ENCODE data around the gene NUDT2. TPM values are rescaled to one million over a fixed set of nuclear protein-coding genes. Genes with fewer than 3 reads are reported as not detected.

Gene NUDT2
- total RNA-seq, 2 donors from 2014 or later = 20.6 to 29.4 TPM

DNA sequence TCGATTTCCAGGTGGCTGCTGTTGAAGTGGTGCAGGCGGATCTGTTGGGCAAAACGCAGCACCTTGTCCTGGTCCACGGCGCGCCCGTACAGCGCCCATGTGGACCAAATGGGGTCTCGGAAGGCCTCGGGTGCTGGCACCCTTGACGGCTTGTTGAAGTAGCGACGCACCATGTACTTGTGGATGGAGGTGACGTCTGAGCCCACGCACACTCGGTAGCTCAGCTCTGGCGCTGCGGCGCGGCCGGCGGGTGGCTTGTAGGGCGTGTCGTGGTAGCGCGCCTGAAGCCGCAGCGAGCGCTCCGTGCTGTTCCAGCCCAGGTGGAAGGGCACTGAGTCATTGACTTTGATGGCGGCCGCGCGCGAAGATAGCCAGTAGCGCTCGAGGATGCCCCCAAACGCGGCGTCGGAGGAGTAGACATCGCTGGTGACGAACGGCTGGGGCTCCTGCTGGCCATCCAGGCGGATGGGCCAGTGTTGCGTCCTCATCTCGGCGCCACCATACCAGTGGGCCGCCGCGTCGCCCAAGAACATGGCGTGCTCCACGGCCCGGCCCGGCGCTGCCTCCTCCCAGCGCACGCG is 42.6 kb downstream of the NUDT2 start:
- Mint-ChIP-seq H3K27me3 (ENCODE audit: insufficient read depth) (no peaks in the 10 kb centered on the region), H3K36me3 (ENCODE audit: low read depth) (peaks cover 68% of the 10 kb centered on the region), H3K4me3 (no peak overlapping the region), H3K9me3 (peaks cover 58% of the 10 kb centered on the region), H3K4me1 (peaks cover 18% of the 10 kb centered on the region), H3K27ac (no peak overlapping the region)
- H3K4me1 ChIP-seq (ENCODE audit: control insufficient read depth, insufficient read depth, low read length) = no peaks in the 10 kb centered on the region
- WGBS, 2 experiments (ENCODE audit: insufficient coverage in 1 of 2, insufficient read length in 1 of 2) = 96 to 97% methylated on average over 51 to 60 of the region's 60 CpGs
- no peaks in the 10 kb centered on the region for H3K27me3 ChIP-seq (ENCODE audit: control insufficient read depth, insufficient read depth, low read length, poor library complexity, severe bottlenecking)
- no peak overlapping the region for H3K9ac ChIP-seq (ENCODE audit: extremely low read depth, low read length, poor library complexity, severe bottlenecking)
- DNase-seq = no peak
- H3K4me3 ChIP-seq (ENCODE audit: low read length) = no peak overlapping the region
- TF ChIP-seq, protein P1, sequence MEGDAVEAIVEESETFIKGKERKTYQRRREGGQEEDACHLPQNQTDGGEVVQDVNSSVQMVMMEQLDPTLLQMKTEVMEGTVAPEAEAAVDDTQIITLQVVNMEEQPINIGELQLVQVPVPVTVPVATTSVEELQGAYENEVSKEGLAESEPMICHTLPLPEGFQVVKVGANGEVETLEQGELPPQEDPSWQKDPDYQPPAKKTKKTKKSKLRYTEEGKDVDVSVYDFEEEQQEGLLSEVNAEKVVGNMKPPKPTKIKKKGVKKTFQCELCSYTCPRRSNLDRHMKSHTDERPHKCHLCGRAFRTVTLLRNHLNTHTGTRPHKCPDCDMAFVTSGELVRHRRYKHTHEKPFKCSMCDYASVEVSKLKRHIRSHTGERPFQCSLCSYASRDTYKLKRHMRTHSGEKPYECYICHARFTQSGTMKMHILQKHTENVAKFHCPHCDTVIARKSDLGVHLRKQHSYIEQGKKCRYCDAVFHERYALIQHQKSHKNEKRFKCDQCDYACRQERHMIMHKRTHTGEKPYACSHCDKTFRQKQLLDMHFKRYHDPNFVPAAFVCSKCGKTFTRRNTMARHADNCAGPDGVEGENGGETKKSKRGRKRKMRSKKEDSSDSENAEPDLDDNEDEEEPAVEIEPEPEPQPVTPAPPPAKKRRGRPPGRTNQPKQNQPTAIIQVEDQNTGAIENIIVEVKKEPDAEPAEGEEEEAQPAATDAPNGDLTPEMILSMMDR (conservative IDR thresholded peaks at IDR 0.05) = no peak
- H3K36me3 ChIP-seq (ENCODE audit: control insufficient read depth, insufficient read depth, low read length) = peaks cover 66% of the 10 kb centered on the region
- no peak overlapping the region for H3K27ac ChIP-seq (ENCODE audit: low read depth, low read length)
- H3K9me3 ChIP-seq (ENCODE audit: control insufficient read depth, low read length) = peaks cover 44% of the 10 kb centered on the region

DNA sequence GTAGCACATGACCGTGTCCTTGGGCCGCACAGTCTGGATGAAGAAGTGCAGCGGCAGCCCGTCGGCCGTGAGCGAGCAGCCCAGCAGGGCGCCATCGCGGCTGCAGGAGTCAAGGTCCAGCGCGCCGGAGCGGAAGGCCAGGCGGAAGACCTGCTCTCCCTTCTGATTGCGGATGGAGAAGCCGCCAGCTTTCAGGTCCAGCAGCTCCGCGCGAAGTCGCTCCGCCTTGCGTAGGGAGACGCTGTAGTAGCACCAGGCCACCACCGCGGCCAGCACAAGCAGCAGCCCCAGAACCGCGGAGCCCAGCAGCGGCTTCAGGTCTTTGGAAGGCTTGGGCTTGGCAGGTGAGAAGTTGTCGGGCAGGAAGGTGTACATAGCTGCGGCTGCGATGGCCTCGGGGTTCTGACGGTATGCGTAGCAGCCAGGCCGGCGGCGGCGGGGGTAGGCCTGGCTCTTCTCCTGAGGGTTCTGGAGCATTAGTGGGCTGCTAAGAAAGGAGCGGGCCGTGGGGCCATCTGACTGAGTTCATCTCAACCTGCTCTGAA is 43.2 kb downstream of the NUDT2 start:
- H3K36me3 ChIP-seq (ENCODE audit: control insufficient read depth, insufficient read depth, low read length) = peaks cover 61% of the 10 kb centered on the region
- H3K27ac Mint-ChIP-seq = peak overlapping the region; percentile 35

DNA sequence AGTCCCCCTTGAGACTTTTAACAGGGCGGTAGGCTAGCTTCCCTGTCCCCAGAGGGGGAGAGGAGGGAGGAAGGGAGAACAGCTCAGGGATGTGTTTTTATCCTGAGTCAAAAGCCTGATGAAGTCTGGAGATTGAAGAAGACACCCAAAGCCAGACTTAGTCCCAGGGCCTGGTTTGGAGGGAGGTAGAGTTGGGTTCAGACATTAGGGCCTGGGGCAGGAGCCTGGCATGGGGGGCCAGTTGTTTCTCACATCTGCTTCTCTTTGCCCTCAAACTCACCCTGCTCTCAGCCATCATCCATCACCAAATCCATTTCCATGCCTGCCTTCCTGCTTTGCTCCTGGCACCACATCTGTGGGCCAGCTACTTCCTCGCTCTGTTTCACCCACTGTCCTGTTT is 44.4 kb downstream of the NUDT2 start:
- Histone ChIP-seq H3K36me3 (ENCODE audit: control insufficient read depth, insufficient read depth, low read length) (peaks cover 51% of the 10 kb centered on the region), H3K4me3 (ENCODE audit: low read length) (peak overlapping the region; percentile 92), H3K9me3 (ENCODE audit: control insufficient read depth, low read length) (peaks cover 27% of the 10 kb centered on the region), H3K4me1 (ENCODE audit: control insufficient read depth, insufficient read depth, low read length) (no peaks in the 10 kb centered on the region), H3K9ac (ENCODE audit: extremely low read depth, low read length, poor library complexity, severe bottlenecking) (no peak overlapping the region), H3K27ac (ENCODE audit: low read depth, low read length) (no peak overlapping the region), H3K27me3 (ENCODE audit: control insufficient read depth, insufficient read depth, low read length, poor library complexity, severe bottlenecking) (peaks cover 5% of the 10 kb centered on the region)
- WGBS, 2 experiments (ENCODE audit: insufficient coverage in 1 of 2, insufficient read length in 1 of 2) = 94 to 95% methylated on average over 2 of the region's 2 CpGs
- DNase-seq = no peak
- TF ChIP-seq, protein P1 (conservative IDR thresholded peaks at IDR 0.05) = no peak
- peaks cover 18% of the 10 kb centered on the region for H3K4me1 Mint-ChIP-seq
- H3K4me3 Mint-ChIP-seq = peak overlapping the region; percentile 87
- H3K36me3 Mint-ChIP-seq (ENCODE audit: low read depth) = peaks cover 50% of the 10 kb centered on the region
- peaks cover 11% of the 10 kb centered on the region for H3K27me3 Mint-ChIP-seq (ENCODE audit: insufficient read depth)
- peaks cover 40% of the 10 kb centered on the region for H3K9me3 Mint-ChIP-seq
- peak overlapping the region; percentile 99 for H3K27ac Mint-ChIP-seq

More for the DNA sequence above, 43.2 kb downstream of the NUDT2 start:
- WGBS, 2 experiments (ENCODE audit: insufficient coverage in 1 of 2, insufficient read length in 1 of 2) = 97% methylated on average over 27 to 41 of the region's 41 CpGs
- H3K9ac ChIP-seq (ENCODE audit: extremely low read depth, low read length, poor library complexity, severe bottlenecking) = no peak overlapping the region
- H3K27me3 ChIP-seq (ENCODE audit: control insufficient read depth, insufficient read depth, low read length, poor library complexity, severe bottlenecking) = no peaks in the 10 kb centered on the region
- peaks cover 62% of the 10 kb centered on the region for H3K36me3 Mint-ChIP-seq (ENCODE audit: low read depth)
- peaks cover 52% of the 10 kb centered on the region for H3K9me3 Mint-ChIP-seq
- H3K27me3 Mint-ChIP-seq (ENCODE audit: insufficient read depth) = no peaks in the 10 kb centered on the region
- DNase-seq = peak; percentile 71
- no peak overlapping the region for H3K4me3 ChIP-seq (ENCODE audit: low read length)
- TF ChIP-seq, protein P1 (conservative IDR thresholded peaks at IDR 0.05) = no peak
- H3K9me3 ChIP-seq (ENCODE audit: control insufficient read depth, low read length) = peaks cover 39% of the 10 kb centered on the region
- H3K4me1 Mint-ChIP-seq = peaks cover 18% of the 10 kb centered on the region
- H3K27ac ChIP-seq (ENCODE audit: low read depth, low read length) = no peak overlapping the region
- H3K4me1 ChIP-seq (ENCODE audit: control insufficient read depth, insufficient read depth, low read length) = no peaks in the 10 kb centered on the region
- no peak overlapping the region for H3K4me3 Mint-ChIP-seq

Measured in endodermal cell (in vitro differentiated cells).